ENCODE measurements around the gene VPS50. TPM values are rescaled to one million over a fixed set of nuclear protein-coding genes. Genes with fewer than 3 reads are reported as not detected.

The VPS50 gene
- total RNA-seq, 1 experiment from 2014 or later: 13.6 TPM

DNA sequence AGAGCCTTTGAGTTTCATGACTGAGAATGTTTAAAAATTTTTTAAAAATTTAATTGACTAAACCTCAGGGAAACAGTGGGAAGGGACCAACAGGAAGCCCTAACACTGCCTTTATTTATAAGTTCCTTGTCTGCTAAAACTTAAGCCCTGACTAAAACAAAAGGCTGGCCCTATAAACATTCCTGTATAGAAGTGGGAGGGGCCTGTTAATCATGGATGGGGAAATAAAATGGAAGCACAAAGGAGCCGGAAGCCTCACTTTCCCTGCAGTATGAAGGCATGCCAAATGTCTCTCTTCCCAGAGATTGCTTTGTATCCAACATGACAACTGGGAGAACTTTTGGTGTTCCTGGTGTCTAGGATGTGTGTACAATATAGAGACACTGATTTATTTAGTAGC lies 66.0 kb downstream of the VPS50 start:
- no peak overlapping the region for H3K4me2 ChIP-seq (ENCODE audit: insufficient read depth, insufficient read length, low read length)
- no peak overlapping the region for H2BK15ac ChIP-seq (ENCODE audit: low read depth, low read length)
- peak overlapping the region in 1 of 3 experiments; percentile 61; a peak in 1 of 7 replicates for H3K27ac Mint-ChIP-seq
- H2BK5ac ChIP-seq (ENCODE audit: insufficient read length, low read length): no peak overlapping the region
- no peaks in the 10 kb centered on the region for H3K9me3 Mint-ChIP-seq
- no peaks in the 10 kb centered on the region for H3K79me1 ChIP-seq (ENCODE audit: insufficient read depth, low read depth, low read length, poor library complexity, severe bottlenecking)
- H3K4me1 Mint-ChIP-seq: peaks cover 5 to 6% of the 10 kb centered on the region in 2 experiments; a peak in 3 of 4 replicates
- H3K9ac ChIP-seq (ENCODE audit: extremely low read depth, insufficient read length, low read length): no peak overlapping the region
- H4K5ac ChIP-seq (ENCODE audit: insufficient read length, low read depth, low read length): no peak overlapping the region
- H3K27me3 ChIP-seq (ENCODE audit: insufficient read depth, low read length): no peaks in the 10 kb centered on the region
- WGBS (ENCODE audit: extremely low coverage, insufficient read length, low lambda C conversion rate): no CpG with 5 or more reads among the region's 1 CpG
- H3K36me3 Mint-ChIP-seq (ENCODE audit: insufficient read depth in 1 of 3, low read depth in 3 of 3): peaks cover 0 to 2% (median 0%) of the 10 kb centered on the region in 3 experiments; a peak in 1 of 7 replicates
- no peak overlapping the region for H2AFZ ChIP-seq (ENCODE audit: low read length)
- H3K23me2 ChIP-seq (ENCODE audit: insufficient read length, low read depth, low read length, poor library complexity, severe bottlenecking): no peaks in the 10 kb centered on the region
- H4K91ac ChIP-seq (ENCODE audit: insufficient read length, low read depth, low read length): no peak overlapping the region
- no peak overlapping the region for H3T11ph ChIP-seq (ENCODE audit: low read length)
- H4K20me1 ChIP-seq (ENCODE audit: control insufficient read depth, insufficient read depth, insufficient read length): no peaks in the 10 kb centered on the region
- no peak overlapping the region for H2BK120ac ChIP-seq (ENCODE audit: low read depth, low read length, poor library complexity, severe bottlenecking)
- TF ChIP-seq, protein P1, sequence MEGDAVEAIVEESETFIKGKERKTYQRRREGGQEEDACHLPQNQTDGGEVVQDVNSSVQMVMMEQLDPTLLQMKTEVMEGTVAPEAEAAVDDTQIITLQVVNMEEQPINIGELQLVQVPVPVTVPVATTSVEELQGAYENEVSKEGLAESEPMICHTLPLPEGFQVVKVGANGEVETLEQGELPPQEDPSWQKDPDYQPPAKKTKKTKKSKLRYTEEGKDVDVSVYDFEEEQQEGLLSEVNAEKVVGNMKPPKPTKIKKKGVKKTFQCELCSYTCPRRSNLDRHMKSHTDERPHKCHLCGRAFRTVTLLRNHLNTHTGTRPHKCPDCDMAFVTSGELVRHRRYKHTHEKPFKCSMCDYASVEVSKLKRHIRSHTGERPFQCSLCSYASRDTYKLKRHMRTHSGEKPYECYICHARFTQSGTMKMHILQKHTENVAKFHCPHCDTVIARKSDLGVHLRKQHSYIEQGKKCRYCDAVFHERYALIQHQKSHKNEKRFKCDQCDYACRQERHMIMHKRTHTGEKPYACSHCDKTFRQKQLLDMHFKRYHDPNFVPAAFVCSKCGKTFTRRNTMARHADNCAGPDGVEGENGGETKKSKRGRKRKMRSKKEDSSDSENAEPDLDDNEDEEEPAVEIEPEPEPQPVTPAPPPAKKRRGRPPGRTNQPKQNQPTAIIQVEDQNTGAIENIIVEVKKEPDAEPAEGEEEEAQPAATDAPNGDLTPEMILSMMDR (conservative IDR thresholded peaks at IDR 0.05): no peak
- H3K23ac ChIP-seq (ENCODE audit: insufficient read length, low read depth, low read length): no peak overlapping the region
- no peak overlapping the region for H2BK12ac ChIP-seq (ENCODE audit: insufficient read length, low read depth, low read length)
- no peak overlapping the region for H3K14ac ChIP-seq (ENCODE audit: insufficient read depth, low read length)
- H3K9me3 ChIP-seq (ENCODE audit: control insufficient read depth, low read depth, low read length): no peaks in the 10 kb centered on the region
- H3K4ac ChIP-seq (ENCODE audit: low read depth, low read length): no peak overlapping the region
- H3K79me2 ChIP-seq (ENCODE audit: insufficient read depth, low read length): no peaks in the 10 kb centered on the region
- no peak overlapping the region for H2BK20ac ChIP-seq (ENCODE audit: low read depth, low read length, poor library complexity, severe bottlenecking)
- H3K27ac ChIP-seq (ENCODE audit: insufficient read length, low read depth, low read length): no peak overlapping the region
- H3K56ac ChIP-seq (ENCODE audit: insufficient read length, low read depth, low read length): no peak overlapping the region
- no peak overlapping the region for H3K4me3 Mint-ChIP-seq
- DNase-seq: no peak
- no peak overlapping the region for H4K8ac ChIP-seq (replicated peaks; ENCODE audit: insufficient read length, low read depth, low read length)
- no peaks in the 10 kb centered on the region for H3K27me3 Mint-ChIP-seq (ENCODE audit: low read depth)
- no peak overlapping the region for H2AK5ac ChIP-seq (ENCODE audit: insufficient read length, low read length)
- H3K18ac ChIP-seq (ENCODE audit: insufficient read length, low read depth, low read length): no peak overlapping the region
- no peaks in the 10 kb centered on the region for H3K4me1 ChIP-seq (ENCODE audit: insufficient read depth, low read length)
